T-helper 1 cell treated with Interleukin-12 subunit alpha and Interleukin-12 subunit beta and Interleukin-4 antibody, amounts not matched to agents 30 μg/mL and 1 μg/mL, for 36 hours (primary cell): Measurements from ENCODE around the gene PKN1.

Source experiments
- H3K27ac Mint-ChIP-seq: one replicate; pipeline ENCODE4 v1.8.0; 2021; ENCODE audit warnings: mild to moderate bottlenecking, mixed read lengths
- H3K27me3 Mint-ChIP-seq: one replicate; pipeline ENCODE4 v1.8.0; 2021; ENCODE audit warnings: low read depth, mixed read lengths
- H3K36me3 Mint-ChIP-seq: one replicate; pipeline ENCODE4 v1.8.0; 2021; ENCODE audit warnings: low read depth, mixed read lengths
- H3K4me1 Mint-ChIP-seq: one replicate; pipeline ENCODE4 v1.8.0; 2021; ENCODE audit warnings: low read depth, mixed read lengths
- H3K4me3 Mint-ChIP-seq: one replicate; pipeline ENCODE4 v1.8.0; 2021; ENCODE audit warnings: mild to moderate bottlenecking, moderate library complexity, mixed read lengths
- H3K9me3 Mint-ChIP-seq: one replicate; pipeline ENCODE4 v1.8.0; 2021; ENCODE audit warnings: mixed read lengths

Gene PKN1

DNA sequence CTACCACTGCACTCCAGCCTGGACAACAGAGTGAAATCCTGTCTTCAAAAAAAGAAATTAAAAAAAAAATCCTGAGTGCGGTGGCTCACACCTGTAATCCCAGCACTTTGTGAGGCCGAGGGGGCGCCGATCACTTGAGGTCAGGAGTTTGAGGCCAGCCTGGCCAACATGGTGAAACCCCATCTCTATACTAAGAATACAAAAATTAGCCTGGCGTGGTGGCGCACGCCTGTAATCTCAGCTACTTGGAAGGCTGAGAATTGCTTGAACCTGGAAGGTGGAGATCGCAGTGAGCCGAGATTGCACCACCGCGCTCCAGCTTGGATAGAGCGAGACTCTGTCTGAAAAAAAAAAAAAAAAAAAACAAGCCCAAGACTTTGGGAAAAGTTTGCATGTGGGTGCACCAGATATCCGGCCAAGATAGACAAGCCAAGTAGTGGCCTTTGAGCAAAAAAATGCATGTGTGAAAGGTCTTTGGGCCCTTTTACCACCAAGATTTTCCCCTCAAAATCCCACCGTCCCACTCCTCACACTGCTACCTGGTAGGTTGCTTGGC lies 79.4 kb downstream of the PKN1 start:
- Mint-ChIP-seq H3K36me3 (peaks cover 28% of the 10 kb centered on the region), H3K27me3 (no peaks in the 10 kb centered on the region), H3K4me3 (no peak overlapping the region), H3K4me1 (peaks cover 35% of the 10 kb centered on the region), H3K9me3 (no peaks in the 10 kb centered on the region), H3K27ac (no peak overlapping the region)

DNA sequence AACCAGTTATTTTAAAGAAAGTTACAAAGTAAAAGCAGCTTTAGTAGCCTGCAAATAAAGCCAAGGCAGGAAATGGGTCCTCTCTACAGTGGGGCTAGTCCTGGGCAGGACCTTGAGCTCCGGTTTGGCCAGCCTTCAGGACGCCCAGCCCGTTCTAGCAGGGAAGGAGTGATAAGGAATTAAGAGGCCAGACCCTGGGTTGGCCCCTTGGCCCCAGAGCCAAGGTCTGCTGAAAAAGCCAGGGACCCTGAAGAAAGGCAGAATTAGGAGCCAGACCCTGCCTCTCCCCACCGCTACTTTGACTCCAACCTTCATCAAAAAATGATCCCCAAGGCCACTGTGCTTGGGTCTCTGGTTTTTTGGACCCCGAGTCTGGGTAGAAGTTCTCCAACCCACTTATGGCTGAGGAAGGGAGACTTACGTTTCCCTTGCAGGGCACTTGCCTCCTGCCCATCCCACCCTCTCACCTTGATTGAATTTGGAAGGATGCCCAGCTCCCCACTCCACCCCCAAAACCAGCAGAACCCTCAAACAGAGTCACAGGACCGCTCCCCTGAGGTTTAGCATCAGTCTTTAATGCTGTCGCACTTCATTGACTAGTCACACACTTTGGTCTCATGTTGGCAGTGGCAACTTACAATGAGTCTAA lies 81.2 kb downstream of the PKN1 start:
- Mint-ChIP-seq H3K9me3 (no peaks in the 10 kb centered on the region), H3K4me3 (no peak overlapping the region), H3K27ac (peak overlapping the region; percentile 38), H3K36me3 (peaks cover 28% of the 10 kb centered on the region), H3K27me3 (no peaks in the 10 kb centered on the region), H3K4me1 (peaks cover 30% of the 10 kb centered on the region)

DNA sequence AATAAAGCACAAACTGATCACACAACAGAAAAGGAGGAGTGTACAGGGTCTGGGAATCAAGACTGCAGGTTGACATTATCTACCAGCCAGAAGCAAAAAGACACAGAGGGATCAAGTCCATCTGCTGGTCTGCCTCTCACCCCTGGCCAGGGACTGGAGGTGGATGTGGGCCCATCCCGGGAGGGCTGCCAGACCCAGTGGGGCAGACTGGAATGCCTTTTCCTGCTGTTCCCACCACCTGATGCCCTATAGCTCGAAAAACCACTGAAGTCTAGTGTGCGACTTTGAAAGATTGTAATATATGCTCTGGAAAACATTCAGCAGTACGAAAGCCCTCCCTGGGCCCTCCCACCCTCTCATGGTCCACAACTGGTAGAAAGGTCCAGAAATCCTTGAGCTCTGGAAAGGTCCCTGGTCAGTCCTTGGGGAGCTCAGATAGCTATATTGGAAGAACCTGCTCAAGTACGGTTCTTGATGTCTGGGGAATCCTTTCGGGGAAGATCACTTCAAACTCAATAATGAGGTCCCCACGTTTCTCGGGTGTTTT lies 82.5 kb downstream of the PKN1 start:
- H3K4me3 Mint-ChIP-seq = peak overlapping the region; percentile 93
- H3K27ac Mint-ChIP-seq = no peak overlapping the region
- peaks cover 28% of the 10 kb centered on the region for H3K36me3 Mint-ChIP-seq
- H3K9me3 Mint-ChIP-seq = no peaks in the 10 kb centered on the region
- H3K4me1 Mint-ChIP-seq = peaks cover 32% of the 10 kb centered on the region
- H3K27me3 Mint-ChIP-seq = no peaks in the 10 kb centered on the region

DNA sequence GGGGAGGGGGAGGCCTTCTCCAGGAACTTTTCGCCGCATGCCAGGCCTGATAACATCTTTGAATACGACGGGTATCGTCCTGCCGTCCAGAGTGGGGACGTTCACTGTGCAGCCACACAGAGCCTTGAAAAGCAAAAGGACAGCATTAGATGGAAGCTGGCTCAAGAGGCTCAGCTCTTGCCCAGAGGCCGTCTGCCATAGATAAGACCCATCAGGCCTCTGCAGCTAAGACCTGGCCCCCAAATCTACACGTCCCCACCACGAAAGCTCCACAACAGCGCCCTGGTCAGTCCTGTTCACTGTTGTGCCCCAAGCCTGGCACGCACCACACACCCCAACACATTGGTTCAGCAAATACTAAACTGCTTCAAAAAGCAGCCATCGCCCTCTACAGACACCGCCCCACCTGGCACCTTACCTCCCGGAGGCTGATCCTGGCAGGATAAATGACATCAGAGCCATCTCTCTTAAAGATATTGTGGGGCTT lies 83.0 kb downstream of the PKN1 start:
- H3K27ac Mint-ChIP-seq = peak overlapping the region; percentile 26
- peaks cover 32% of the 10 kb centered on the region for H3K4me1 Mint-ChIP-seq
- peaks cover 28% of the 10 kb centered on the region for H3K36me3 Mint-ChIP-seq
- H3K4me3 Mint-ChIP-seq = peak overlapping the region; percentile 93
- no peaks in the 10 kb centered on the region for H3K9me3 Mint-ChIP-seq
- H3K27me3 Mint-ChIP-seq = no peaks in the 10 kb centered on the region

DNA sequence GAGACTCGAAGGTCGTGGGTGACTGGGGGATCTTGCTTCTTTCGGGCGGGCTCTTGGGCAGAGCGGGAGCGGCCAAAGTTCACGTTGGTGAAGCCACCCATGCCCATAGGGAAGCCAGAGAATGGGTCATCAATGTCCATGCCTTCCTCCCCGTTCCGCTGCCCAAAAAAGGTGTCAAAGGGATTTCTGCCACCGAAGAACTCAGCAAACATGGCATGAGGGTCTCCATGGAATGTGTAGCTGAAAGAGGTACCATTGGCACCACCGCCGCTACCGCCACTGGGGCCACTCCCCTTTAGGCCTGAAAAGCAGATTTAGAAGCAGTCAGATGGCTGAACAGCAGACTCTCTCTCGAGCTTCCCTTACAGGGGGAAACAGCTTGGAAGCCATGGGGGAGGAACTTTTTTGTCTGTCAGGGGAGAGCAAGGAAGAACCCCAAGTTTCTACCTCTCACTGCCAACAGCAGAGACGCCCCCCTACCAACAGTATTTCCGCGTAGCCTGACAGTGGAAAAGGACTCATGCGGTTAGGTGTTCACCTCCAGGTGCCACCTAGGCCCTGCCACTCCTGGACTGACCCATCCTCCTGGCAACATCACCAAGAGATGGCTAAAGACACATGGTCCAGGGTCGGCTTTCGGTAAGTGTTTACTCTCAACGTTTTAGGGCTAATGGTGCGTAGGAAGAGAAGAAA lies 83.8 kb downstream of the PKN1 start:
- Mint-ChIP-seq H3K36me3 (peaks cover 28% of the 10 kb centered on the region), H3K4me3 (peak overlapping the region; percentile 93), H3K4me1 (peaks cover 39% of the 10 kb centered on the region), H3K9me3 (no peaks in the 10 kb centered on the region), H3K27ac (peak overlapping the region; percentile 78), H3K27me3 (no peaks in the 10 kb centered on the region)

DNA sequence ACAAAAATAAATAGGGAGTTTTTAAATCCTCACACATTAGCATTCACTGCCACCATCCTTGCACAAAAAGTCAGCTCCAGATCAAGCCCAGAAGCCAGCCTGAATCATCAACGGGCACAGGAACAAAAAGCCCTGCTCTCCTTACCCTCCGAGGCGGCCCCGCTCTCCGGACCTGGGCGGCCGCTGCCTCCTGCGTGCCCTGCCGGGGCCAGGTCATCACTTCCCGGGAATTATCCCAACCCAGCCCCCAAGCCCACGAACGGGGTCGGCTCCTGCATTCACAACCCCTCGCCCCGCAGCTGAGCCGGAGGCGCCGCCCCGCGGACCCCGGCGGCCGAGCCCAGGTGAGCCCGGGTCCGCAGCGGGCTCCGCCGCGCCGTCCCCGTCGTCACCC lies 84.3 kb downstream of the PKN1 start:
- no peaks in the 10 kb centered on the region for H3K9me3 Mint-ChIP-seq
- H3K27me3 Mint-ChIP-seq = no peaks in the 10 kb centered on the region
- peaks cover 28% of the 10 kb centered on the region for H3K36me3 Mint-ChIP-seq
- peaks cover 45% of the 10 kb centered on the region for H3K4me1 Mint-ChIP-seq
- H3K4me3 Mint-ChIP-seq = peak overlapping the region; percentile 93
- H3K27ac Mint-ChIP-seq = peak overlapping the region; percentile 78

DNA sequence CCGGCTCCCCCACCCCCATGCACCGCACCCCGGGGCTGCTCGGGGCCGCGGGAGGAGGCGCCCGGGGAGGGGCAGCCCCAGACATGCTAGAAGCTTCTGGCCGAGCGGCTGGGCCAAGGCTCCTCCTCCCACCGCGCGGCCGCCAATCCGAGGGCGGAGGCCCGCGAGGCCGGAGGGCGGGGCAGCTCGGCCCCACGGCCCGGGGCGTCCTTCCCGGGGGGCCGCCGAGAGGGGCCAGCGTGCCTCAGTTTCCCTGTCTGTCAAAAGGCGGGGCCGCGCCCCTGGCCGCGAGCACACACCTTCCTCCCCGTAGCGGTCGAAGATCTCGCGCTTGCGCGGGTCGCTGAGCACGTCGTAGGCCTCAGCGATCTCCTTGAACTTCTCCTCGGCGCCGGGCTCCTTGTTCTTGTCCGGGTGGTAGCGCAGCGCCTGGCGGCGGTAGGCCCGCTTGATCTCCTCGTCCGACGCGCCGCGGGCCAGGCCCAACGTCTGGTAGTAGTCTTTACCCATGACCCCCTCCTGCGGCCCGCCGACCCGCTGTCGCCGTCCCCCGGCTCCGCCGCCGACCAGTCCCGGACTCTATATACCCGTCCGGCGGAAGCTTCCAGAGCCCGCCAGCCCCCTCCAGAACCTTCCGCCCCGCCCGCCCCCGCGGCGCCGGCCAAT lies 84.9 kb downstream of the PKN1 start, which contains the start of gene DNAJB1:
Gene DNAJB1, minus strand, starts transcription at position 558 of the 666 bp plus-strand sequence. Its CDS starts 48 bp downstream, at position 510.
- Mint-ChIP-seq H3K9me3 (no peaks in the 10 kb centered on the region), H3K27me3 (no peaks in the 10 kb centered on the region), H3K4me1 (peaks cover 50% of the 10 kb centered on the region), H3K27ac (peak within 1 kb of the TSS; percentile 94), H3K36me3 (peaks cover 31% of the 10 kb centered on the region), H3K4me3 (peak within 1 kb of the TSS; percentile 93)

DNA sequence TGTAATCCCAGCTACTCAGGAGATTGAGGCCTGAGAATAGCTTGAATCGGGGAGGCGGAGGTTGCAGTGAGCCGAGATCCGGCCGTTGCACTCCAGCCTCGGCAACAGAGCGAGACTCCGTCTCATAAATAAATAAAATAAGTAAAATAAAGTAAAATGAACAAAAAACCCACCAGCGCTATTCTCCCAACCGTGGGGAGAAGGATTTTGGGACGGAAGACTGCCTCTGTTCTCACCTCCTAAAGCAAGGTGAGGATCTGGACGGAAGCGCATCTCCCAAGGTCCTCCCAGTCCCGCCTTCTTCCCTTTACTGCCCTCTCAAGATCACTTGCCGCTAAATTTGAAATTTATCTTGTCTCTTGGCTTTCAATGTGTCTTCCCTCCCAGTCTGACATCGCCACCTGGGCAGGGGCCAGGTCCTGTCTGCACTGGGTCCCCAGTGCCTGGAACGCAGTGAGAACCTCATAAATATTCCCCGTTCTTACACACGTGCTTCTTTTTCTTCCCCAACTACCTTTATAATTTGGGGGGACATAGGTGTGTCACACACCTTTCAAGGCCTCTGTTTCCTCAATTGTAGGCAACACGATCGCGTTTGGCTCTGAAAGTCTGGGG lies 86.2 kb downstream of the PKN1 start:
- H3K27me3 Mint-ChIP-seq = no peaks in the 10 kb centered on the region
- no peaks in the 10 kb centered on the region for H3K9me3 Mint-ChIP-seq
- H3K36me3 Mint-ChIP-seq = peaks cover 31% of the 10 kb centered on the region
- peak overlapping the region; percentile 94 for H3K27ac Mint-ChIP-seq
- peaks cover 52% of the 10 kb centered on the region for H3K4me1 Mint-ChIP-seq
- peak overlapping the region; percentile 79 for H3K4me3 Mint-ChIP-seq

DNA sequence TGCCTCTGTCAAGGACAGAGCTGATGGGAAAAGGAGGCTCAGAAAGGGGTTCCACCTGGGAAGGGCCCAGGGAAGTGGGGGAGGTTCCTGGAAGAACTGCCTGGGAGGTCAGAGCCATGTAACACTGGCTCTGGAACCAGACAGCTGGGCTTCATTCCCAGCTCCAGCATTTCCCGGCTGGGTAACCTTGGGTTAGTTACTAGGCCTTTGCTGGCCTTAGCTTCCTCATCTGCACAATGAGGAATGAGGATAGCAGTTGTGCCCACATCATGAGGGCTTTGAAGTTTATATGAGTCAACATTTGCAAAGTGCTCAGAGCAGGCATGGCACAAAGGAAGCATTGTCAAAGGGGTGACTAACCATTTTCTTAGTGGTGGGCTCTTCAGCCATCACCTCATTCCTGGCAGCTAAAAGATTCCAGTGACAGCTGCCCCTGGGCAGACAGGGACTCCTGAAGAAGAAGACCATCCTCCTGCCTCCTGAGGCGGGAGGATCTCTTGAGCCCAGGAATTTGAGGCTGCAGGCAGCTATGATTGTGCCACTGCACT lies 86.8 kb downstream of the PKN1 start:
- Mint-ChIP-seq H3K36me3 (peaks cover 25% of the 10 kb centered on the region), H3K9me3 (no peaks in the 10 kb centered on the region), H3K27me3 (no peaks in the 10 kb centered on the region), H3K4me3 (peak overlapping the region; percentile 78), H3K4me1 (peaks cover 49% of the 10 kb centered on the region), H3K27ac (peak overlapping the region; percentile 94)

DNA sequence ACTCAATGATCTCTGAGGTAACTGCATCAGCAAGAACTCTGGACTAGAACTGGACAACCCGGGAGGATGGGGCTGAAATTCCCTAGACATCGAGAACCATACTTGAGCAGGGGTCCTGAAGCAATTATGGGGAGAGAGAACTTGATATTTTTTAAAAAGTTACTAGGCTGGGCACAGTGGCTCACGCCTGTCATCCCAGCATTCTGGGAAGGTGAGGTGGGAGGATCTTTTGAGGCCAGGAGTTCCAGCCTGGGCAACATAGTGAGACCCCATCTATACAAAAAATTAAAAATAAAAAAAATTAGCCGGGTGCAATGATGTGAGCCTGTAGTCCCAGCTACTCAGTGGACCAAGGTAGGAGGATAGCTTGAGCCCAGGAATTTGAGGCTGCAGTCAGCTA lies 87.4 kb downstream of the PKN1 start:
- H3K27ac Mint-ChIP-seq = peak overlapping the region; percentile 94
- H3K27me3 Mint-ChIP-seq = no peaks in the 10 kb centered on the region
- peaks cover 43% of the 10 kb centered on the region for H3K4me1 Mint-ChIP-seq
- H3K9me3 Mint-ChIP-seq = no peaks in the 10 kb centered on the region
- H3K4me3 Mint-ChIP-seq = no peak overlapping the region
- H3K36me3 Mint-ChIP-seq = peaks cover 19% of the 10 kb centered on the region
